Mucosa of stomach (tissue), 1 donor: ENCODE measurements around the gene CARD11.
A peak's percentile ranks its signal among the peaks of the same experiment; 100 is the strongest.
"Not testable (repeated sequence)": the region's sequence is repeated elsewhere in the genome, so short reads cannot be mapped to it uniquely, and the experiment has no call there.

Source experiments
- H3K27me3 ChIP-seq: one replicate; pipeline ENCODE4 v1.7.0; 2013; ENCODE audit warnings: mild to moderate bottlenecking, low read length; ENCODE audit not compliant: control insufficient read depth, insufficient read depth
- H3K36me3 ChIP-seq: one replicate; pipeline ENCODE4 v1.7.0; 2013; ENCODE audit warnings: low read length; ENCODE audit not compliant: control insufficient read depth, insufficient read depth
- H3K4me1 ChIP-seq: one replicate; pipeline ENCODE4 v1.7.0; 2013; ENCODE audit warnings: mild to moderate bottlenecking, low read length; ENCODE audit not compliant: control insufficient read depth, insufficient read depth
- H3K4me3 ChIP-seq: one replicate; pipeline ENCODE4 v1.7.0; 2013; ENCODE audit warnings: low read length
- H3K9ac ChIP-seq: one replicate; pipeline ENCODE4 v1.7.0; 2013; ENCODE audit warnings: mild to moderate bottlenecking, low read length, moderate library complexity
- H3K9me3 ChIP-seq: one replicate; pipeline ENCODE4 v1.7.0; 2013; ENCODE audit warnings: mild to moderate bottlenecking, low read length, moderate library complexity; ENCODE audit not compliant: control insufficient read depth
- donor health status: Pancreatic carcinoma.

CARD11 gene

GRCh38 chr7:3057066-3057420, 13.4 kb upstream of the CARD11 start:
- Histone ChIP-seq H3K9me3 (no peaks in the 10 kb centered on the region), H3K36me3 (no peaks in the 10 kb centered on the region), H3K4me1 (peaks cover 5% of the 10 kb centered on the region), H3K9ac (no peak overlapping the region), H3K4me3 (no peak overlapping the region), H3K27me3 (peaks cover 21% of the 10 kb centered on the region)

GRCh38 chr7:3056234-3057065, 12.8 kb upstream of the CARD11 start:
- H3K9me3 ChIP-seq, result no peaks in the 10 kb centered on the region
- peaks cover 21% of the 10 kb centered on the region for H3K27me3 ChIP-seq
- no peak overlapping the region for H3K4me3 ChIP-seq
- no peaks in the 10 kb centered on the region for H3K36me3 ChIP-seq
- H3K4me1 ChIP-seq, result peaks cover 5% of the 10 kb centered on the region
- peak overlapping the region; percentile 17 for H3K9ac ChIP-seq

- Histone ChIP-seq H3K27me3 (peaks cover 21% of the 10 kb centered on the region), H3K4me1 (peaks cover 5% of the 10 kb centered on the region), H3K9ac (no peak overlapping the region), H3K4me3 (no peak overlapping the region), H3K9me3 (no peaks in the 10 kb centered on the region), H3K36me3 (no peaks in the 10 kb centered on the region)
Observed at GRCh38 chr7:3055626-3056025, 12.0 kb upstream of the CARD11 start.

GRCh38 chr7:3042861-3043489, 692 bp downstream of the CARD11 start:
- peak overlapping the region; percentile 70 for H3K9ac ChIP-seq
- no peaks in the 10 kb centered on the region for H3K36me3 ChIP-seq
- no peak overlapping the region for H3K4me3 ChIP-seq
- no peaks in the 10 kb centered on the region for H3K4me1 ChIP-seq
- H3K27me3 ChIP-seq, result no peaks in the 10 kb centered on the region
- no peaks in the 10 kb centered on the region for H3K9me3 ChIP-seq

GRCh38 chr7:3041986-3042675, 1.5 kb downstream of the CARD11 start:
- Histone ChIP-seq H3K4me1 (no peaks in the 10 kb centered on the region), H3K4me3 (no peak overlapping the region)

DNA sequence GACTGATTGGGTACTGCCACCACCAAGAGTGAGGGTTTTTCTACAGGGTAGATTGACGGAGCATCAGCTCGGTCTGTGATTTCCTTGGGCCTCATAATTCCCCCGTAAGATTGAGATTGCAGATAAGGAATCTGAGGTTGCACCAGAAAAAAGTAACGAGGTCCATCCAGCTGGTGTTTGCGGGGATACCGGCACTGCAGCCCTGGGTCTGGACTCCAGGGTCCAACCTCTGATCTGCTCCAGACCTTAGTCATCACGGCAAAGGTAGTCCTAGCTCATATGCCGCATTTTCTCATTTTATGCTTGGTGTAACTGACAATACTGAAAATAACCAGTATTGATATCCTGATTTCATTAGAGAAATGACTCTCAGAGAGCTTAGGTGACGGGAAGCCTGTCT, 3.9 kb downstream of the CARD11 start:
- H3K4me1 ChIP-seq, result no peaks in the 10 kb centered on the region
- H3K4me3 ChIP-seq, result no peak overlapping the region
- no peaks in the 10 kb centered on the region for H3K9me3 ChIP-seq
- no peak overlapping the region for H3K9ac ChIP-seq
- H3K27me3 ChIP-seq, result no peaks in the 10 kb centered on the region
- H3K36me3 ChIP-seq, result no peaks in the 10 kb centered on the region

More at GRCh38 chr7:3041986-3042675, 1.5 kb downstream of the CARD11 start:
- no peaks in the 10 kb centered on the region for H3K9me3 ChIP-seq
- no peaks in the 10 kb centered on the region for H3K27me3 ChIP-seq
- H3K9ac ChIP-seq, result no peak overlapping the region
- H3K36me3 ChIP-seq, result no peaks in the 10 kb centered on the region

GRCh38 chr7:3038011-3038410, 5.7 kb downstream of the CARD11 start:
- H3K4me1 ChIP-seq, H3K9ac ChIP-seq, H3K9me3 ChIP-seq, H3K4me3 ChIP-seq, H3K27me3 ChIP-seq, H3K36me3 ChIP-seq: not testable (repeated sequence)

DNA sequence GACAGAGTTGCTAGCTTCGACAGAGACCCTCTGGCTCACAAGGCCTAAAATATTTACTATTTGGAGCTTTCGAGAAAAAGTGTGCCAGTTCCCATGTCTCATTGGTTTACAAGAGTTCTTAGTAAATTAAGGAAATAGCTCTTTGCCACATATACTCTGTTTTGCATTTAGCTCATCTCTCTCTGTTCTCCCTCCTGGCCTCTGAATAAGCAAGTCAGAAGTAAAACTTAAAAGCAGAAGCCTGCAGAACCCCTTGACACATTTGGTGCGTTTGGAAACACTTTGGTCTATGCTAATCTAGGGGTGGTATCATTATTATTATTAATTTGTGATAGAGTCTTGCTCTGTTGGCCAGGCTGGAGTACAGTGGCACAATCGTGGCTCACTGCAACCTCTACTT, 6.4 kb downstream of the CARD11 start:
- Histone ChIP-seq H3K4me3 (no peak overlapping the region), H3K27me3 (no peaks in the 10 kb centered on the region), H3K9me3 (no peaks in the 10 kb centered on the region), H3K36me3 (no peaks in the 10 kb centered on the region), H3K9ac (no peak overlapping the region), H3K4me1 (no peaks in the 10 kb centered on the region)

GRCh38 chr7:3034591-3035150, 9.0 kb downstream of the CARD11 start:
- H3K4me1 ChIP-seq, result no peaks in the 10 kb centered on the region
- H3K27me3 ChIP-seq, result no peaks in the 10 kb centered on the region
- H3K9ac ChIP-seq, result no peak overlapping the region
- H3K36me3 ChIP-seq, result no peaks in the 10 kb centered on the region
- no peak overlapping the region for H3K4me3 ChIP-seq
- H3K9me3 ChIP-seq, result no peaks in the 10 kb centered on the region

DNA sequence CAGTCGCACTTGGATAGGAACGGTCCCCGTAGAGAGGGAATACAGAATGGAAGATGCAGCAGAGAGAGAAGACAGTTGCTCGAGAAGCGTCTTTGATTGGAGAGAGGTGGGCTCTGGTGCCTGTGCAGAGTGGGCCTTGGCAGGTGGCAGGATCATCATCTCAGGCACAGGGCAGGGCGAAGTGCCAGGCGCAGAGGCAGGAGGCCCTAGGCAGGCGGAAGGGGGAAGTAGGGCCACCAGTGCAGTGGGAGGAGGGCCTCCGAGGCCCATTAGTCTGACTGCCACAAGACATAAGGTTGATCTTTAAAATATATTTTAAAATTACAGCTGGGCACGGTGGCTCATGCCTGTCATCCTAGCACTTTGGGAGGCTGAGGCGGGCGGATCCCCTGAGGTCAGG, 10.1 kb downstream of the CARD11 start:
- Histone ChIP-seq H3K4me3 (no peak overlapping the region), H3K9me3 (no peaks in the 10 kb centered on the region), H3K9ac (no peak overlapping the region), H3K4me1 (no peaks in the 10 kb centered on the region), H3K27me3 (no peaks in the 10 kb centered on the region), H3K36me3 (no peaks in the 10 kb centered on the region)

GRCh38 chr7:3033136-3033535, 10.5 kb downstream of the CARD11 start:
- H3K4me3 ChIP-seq, result no peak overlapping the region
- H3K27me3 ChIP-seq, result no peaks in the 10 kb centered on the region
- no peaks in the 10 kb centered on the region for H3K36me3 ChIP-seq
- H3K9me3 ChIP-seq, result no peaks in the 10 kb centered on the region
- H3K9ac ChIP-seq, result no peak overlapping the region
- no peaks in the 10 kb centered on the region for H3K4me1 ChIP-seq

- H3K27me3 ChIP-seq, result no peaks in the 10 kb centered on the region
- no peak overlapping the region for H3K4me3 ChIP-seq
- H3K4me1 ChIP-seq, result no peaks in the 10 kb centered on the region
- no peaks in the 10 kb centered on the region for H3K36me3 ChIP-seq
- H3K9ac ChIP-seq, result no peak overlapping the region
- no peaks in the 10 kb centered on the region for H3K9me3 ChIP-seq
Observed at GRCh38 chr7:3032256-3032655, 11.4 kb downstream of the CARD11 start.
